Aorta (tissue), 5 donors: ENCODE data around the gene ACAP2. TPM values are rescaled to one million over a fixed set of nuclear protein-coding genes. Genes with fewer than 3 reads are reported as not detected.
"Not testable (repeated sequence)": the region's sequence is repeated elsewhere in the genome, so short reads cannot be mapped to it uniquely, and the experiment has no call there.

Source experiments
- ATAC-seq: fragments of 200-7000 bp; cut with Tn5 transposase; one replicate; pipeline ENCODE4 v1.9.1; 2022; ENCODE audit warnings: moderate library complexity; ENCODE audit not compliant: low FRiP score
- DNase-seq, 2 donors: peaks; one replicate each; pipeline ENCODE4 v3.0.0-alpha.2; 2020
- H3K27ac ChIP-seq, 2 donors: one replicate each; pipeline ENCODE4 v1.5.1; 2013; ENCODE audit warnings: low read length in 2 of 2, mild to moderate bottlenecking in 2 of 2, moderate library complexity in 2 of 2, control low read depth in 1 of 2, inconsistent platforms in 1 of 2, low read depth in 1 of 2
- H3K27me3 ChIP-seq, 2 donors: one replicate each; pipeline ENCODE4 v1.6.1; 2013; ENCODE audit warnings: control low read depth in 1 of 2, low read length in 1 of 2, mild to moderate bottlenecking in 1 of 2, moderate library complexity in 1 of 2; ENCODE audit not compliant: insufficient read depth in 2 of 2, control insufficient read depth in 1 of 2
- H3K36me3 ChIP-seq, 2 donors: one replicate each; pipeline ENCODE4 v1.6.1; 2013; ENCODE audit warnings: control low read depth in 1 of 2, low read length in 1 of 2, mild to moderate bottlenecking in 1 of 2; ENCODE audit not compliant: insufficient read depth in 2 of 2, control insufficient read depth in 1 of 2
- H3K4me1 ChIP-seq, 2 donors: one replicate each; pipeline ENCODE4 v1.6.1; 2013; ENCODE audit warnings: low read length in 2 of 2, control low read depth in 1 of 2, mild to moderate bottlenecking in 1 of 2, moderate library complexity in 1 of 2; ENCODE audit not compliant: insufficient read depth in 2 of 2, control insufficient read depth in 1 of 2
- H3K4me3 ChIP-seq, 2 donors: one replicate each; pipeline ENCODE4 v1.5.1; 2013; ENCODE audit warnings: low read length in 2 of 2, control low read depth in 1 of 2, mild to moderate bottlenecking in 1 of 2
- H3K9me3 ChIP-seq: one replicate; pipeline ENCODE4 v1.6.1; 2013; ENCODE audit warnings: mild to moderate bottlenecking, low read length; ENCODE audit not compliant: control insufficient read depth
- WGBS, 2 donors: extraction: QIAGEN DNeasy Blood & Tissue Kit; methylation state at CpG; one replicate each; pipeline ENCODE4 v1.1.7; 2013; 5-methylcytosine and 5-hydroxymethylcytosine counted together
- intact Hi-C, 2 donors: fragments of 100-400 bp; cut with DNase I; formaldehyde crosslinking; loops; one replicate each; pipeline versions ENCODE4 v1.14.2 to v1.15.0; 2022
- polyA plus RNA-seq, 2 donors: library from polyadenylated mRNA; stranded (reverse); fragments of 200-250 nt; gene quantifications; one replicate each; pipeline ENCODE4 v1.2.3, GENCODE V29; 2013
- total RNA-seq, 2 donors: library from RNA; stranded (reverse); fragmentation: NEBNext Ultra II Directional; extraction: Animal tissue kit (Norgen Biotek cat#: 25700); gene quantifications; one replicate each; pipeline ENCODE4 v1.2.1, GENCODE V29; 2021
- donor health status: healthy with polysubstance abuse.
- donor health status: Bipolar disorder and iron deficiency.
- donor health status: DM: no; HTN: no; CAD: no.
- donor health status: DM: no; HTN: no; CAD: no.
- donor health status: DM: yes; HTN: yes; CAD: no.

Gene ACAP2
- total and polyA plus RNA-seq, 4 donors: 6.5 to 70.3 (median 24.3) TPM

DNA sequence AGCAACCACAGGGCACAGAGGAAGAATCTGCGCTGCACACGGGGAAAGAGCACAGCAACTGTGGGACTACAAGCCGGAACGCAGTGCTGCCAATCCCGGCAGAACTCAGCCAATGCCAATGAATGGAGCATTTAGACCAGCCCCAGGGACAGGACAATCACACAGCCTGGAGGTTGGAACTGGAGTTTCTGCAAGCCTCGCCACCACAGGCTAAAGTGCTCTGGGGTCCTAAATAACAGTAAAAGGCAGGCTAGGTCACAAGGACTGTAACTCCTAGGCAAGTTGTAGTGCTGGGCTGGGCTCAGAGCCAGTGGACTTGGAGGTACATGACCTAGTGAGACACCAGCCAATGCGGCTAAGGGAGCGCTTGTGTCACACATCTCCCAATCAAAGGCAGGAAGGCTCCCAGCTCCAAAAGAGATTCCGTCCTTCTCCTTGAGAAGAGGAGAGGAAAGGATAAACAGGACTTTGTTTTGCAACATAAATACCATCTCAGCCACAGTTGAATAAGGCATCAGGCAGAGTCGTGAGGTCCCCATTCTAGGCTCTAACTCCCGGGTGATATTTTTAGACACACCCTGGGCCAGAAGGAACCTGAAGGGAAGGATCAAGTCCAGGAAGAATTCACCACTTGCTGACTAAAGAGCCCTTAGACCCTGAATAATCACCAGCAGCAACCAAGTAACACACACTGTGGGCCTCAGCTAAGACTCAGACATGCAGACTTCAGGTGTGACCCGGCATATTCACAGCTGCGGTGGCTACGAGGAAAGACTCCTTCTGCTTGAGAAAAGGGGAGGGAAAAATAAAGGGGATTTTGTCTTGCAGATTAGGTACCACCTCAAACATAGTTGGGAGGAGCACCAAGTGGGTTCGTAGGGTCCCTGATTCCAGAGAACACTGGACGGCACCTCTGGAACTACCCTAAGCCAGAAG is 86.4 kb downstream of the ACAP2 start:
- 46 to 51% methylated on average over 16 of the region's 16 CpGs for WGBS, 2 donors
- intact Hi-C loops: no loop called here
- peak; percentile 62 for ATAC-seq
- Histone ChIP-seq H3K27ac (no peak overlapping the region), H3K9me3 (no peaks in the 10 kb centered on the region), H3K4me3 (no peak overlapping the region), H3K4me1 (no peaks in the 10 kb centered on the region), H3K36me3 (peaks cover 0 to 2% of the 10 kb centered on the region in 2 donors), H3K27me3 (no peaks in the 10 kb centered on the region)
- peak in 1 of 2 donors; percentile 51 for DNase-seq

DNA sequence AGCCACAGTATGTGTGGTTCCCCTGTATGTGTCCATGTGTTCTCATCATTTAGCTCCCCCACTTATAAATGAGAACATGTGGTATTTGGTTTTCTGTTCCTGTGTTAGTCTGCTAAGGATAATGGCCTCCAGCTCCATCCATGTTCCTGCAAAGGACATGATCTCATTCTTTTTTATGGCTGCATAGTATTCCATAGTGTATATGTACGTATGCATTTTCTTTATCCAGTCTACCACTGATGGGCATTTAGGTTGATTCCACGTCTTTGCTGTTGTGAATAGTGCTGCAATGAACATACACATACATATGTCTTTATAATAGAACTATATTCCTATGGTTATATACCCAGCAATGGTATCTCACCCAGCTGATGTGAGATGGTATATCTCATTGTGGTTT is 88.8 kb downstream of the ACAP2 start:
- H3K27ac ChIP-seq, H3K9me3 ChIP-seq, H3K27me3 ChIP-seq, DNase-seq, H3K4me1 ChIP-seq, H3K4me3 ChIP-seq, intact Hi-C loops, H3K36me3 ChIP-seq, ATAC-seq: not testable (repeated sequence)
- WGBS, 2 donors: 49 to 50% methylated on average over 2 of the region's 2 CpGs

DNA sequence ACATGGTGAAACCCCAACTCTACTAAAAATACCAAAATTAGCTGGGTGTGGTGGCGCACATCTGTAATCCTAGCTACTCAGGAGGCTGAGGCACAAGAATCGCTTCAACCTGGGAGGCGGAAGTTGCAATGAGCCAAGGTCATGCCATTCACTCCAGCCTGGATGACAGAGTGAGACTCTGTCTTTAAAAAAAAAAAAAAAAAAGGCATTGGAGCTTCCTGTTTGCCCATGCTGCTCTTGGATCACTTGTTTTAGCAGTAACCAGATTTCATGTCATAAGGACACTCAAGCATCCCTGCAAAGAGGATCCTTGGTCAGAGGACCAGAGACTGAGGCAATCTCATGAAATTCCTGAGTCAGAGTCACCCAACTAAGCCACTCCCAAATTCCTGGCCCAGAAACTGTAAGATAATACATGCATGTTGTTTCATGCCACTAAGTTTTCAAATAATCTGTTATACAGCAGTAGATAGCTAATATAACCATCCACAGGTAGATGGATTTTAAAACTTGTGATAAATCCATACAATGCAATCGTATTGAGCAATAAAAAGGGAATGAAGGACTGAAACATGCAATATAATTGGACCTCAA is 89.8 kb downstream of the ACAP2 start:
- WGBS, 2 donors: 98 to 99% methylated on average over 4 of the region's 4 CpGs
- intact Hi-C loops: no loop called here
- Histone ChIP-seq H3K4me1 (no peaks in the 10 kb centered on the region), H3K27ac (no peak overlapping the region), H3K9me3 (no peaks in the 10 kb centered on the region), H3K4me3 (no peak overlapping the region), H3K36me3 (peaks cover 0 to 2% of the 10 kb centered on the region in 2 donors), H3K27me3 (no peaks in the 10 kb centered on the region)
- DNase-seq (no peak), ATAC-seq (no peak)

DNA sequence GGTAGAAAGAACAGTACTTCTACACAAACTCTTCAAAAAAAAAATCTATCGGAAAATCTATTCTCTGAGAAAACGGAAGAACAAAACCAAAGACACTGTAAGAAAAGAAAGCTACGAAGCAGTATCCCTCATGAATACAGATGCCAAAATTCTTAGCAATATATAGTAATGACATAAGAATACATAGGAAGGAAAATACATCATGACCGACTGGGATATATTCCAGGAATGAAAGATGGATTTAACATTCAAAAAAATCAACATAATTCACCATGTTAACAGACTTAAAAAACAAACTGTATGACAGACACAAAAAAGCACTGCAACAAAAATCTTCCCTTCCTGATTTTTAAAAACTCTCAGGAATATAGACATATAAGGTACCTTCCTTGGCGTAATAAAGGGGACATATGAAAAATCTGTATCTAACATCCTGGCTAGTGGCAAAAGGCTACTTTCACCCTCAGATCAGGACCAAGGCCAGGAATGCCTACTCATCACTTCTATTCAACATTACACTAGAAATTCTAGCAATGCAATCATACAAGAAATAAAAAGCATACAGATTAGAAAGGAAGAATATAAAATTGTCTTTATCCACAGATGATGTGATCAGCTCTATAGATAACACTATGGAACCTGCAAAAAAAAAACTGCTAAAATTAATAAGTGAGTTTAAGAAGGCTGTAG is 94.2 kb downstream of the ACAP2 start:
- H3K4me1 ChIP-seq: no peaks in the 10 kb centered on the region
- no peaks in the 10 kb centered on the region for H3K36me3 ChIP-seq
- no peak overlapping the region for H3K4me3 ChIP-seq
- WGBS, 2 donors: 78 to 82% methylated on average over 5 of the region's 5 CpGs
- ATAC-seq: no peak
- intact Hi-C loops: no loop called here
- H3K9me3 ChIP-seq: no peaks in the 10 kb centered on the region
- no peak for DNase-seq
- H3K27ac ChIP-seq: no peak overlapping the region
- no peaks in the 10 kb centered on the region for H3K27me3 ChIP-seq

DNA sequence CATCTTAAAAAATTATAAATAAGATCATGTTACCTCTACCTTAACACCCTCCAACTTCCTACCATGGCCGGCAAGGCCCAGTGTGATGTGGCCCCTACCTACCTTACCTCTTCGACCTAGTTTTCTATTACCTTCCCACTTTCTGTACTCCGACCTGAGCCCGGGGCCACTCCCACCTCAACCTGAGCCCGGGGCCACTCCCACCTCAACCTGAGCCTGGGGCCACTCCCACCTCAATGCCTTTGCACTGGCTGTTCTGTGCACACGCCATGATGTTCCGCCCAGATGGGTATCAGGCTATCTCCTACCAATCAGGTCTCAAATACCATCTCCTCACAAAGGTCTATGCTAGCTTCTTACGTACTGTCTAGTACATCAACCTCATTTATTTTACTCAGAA is 105.1 kb downstream of the ACAP2 start:
- Histone ChIP-seq H3K4me1 (no peaks in the 10 kb centered on the region), H3K27me3 (no peaks in the 10 kb centered on the region), H3K36me3 (no peaks in the 10 kb centered on the region), H3K27ac (no peak overlapping the region), H3K9me3 (no peaks in the 10 kb centered on the region), H3K4me3 (no peak overlapping the region)
- ATAC-seq (no peak), DNase-seq (no peak)
- intact Hi-C loops: no loop called here
- 95 to 97% methylated on average over 8 of the region's 8 CpGs for WGBS, 2 donors

DNA sequence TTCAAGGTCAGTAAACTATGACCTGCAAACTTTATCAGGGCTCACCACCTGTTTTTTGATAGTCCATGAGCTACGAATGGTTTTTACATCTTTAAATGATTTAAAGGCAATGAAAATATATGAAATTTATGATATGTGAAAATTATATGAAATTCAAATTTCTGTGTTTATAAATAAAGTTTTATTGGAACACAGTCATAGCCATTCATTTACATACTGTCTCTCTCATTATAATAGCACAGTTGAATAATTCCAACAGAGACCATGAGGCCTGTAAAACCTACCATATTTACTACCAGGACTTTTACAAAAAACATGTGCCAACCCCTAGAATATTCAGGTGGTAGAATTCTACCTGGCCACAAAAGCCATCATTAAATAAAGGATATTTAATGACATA is 107.9 kb downstream of the ACAP2 start:
- WGBS, 2 donors: 97 to 98% methylated on average over 1 of the region's 1 CpG
- intact Hi-C loops: no loop called here
- H3K4me3 ChIP-seq: no peak overlapping the region
- H3K27ac ChIP-seq: no peak overlapping the region
- H3K27me3 ChIP-seq: no peaks in the 10 kb centered on the region
- DNase-seq (no peak), ATAC-seq (no peak)
- peaks cover 0 to 2% of the 10 kb centered on the region in 2 donors for H3K36me3 ChIP-seq
- no peaks in the 10 kb centered on the region for H3K4me1 ChIP-seq
- no peaks in the 10 kb centered on the region for H3K9me3 ChIP-seq

DNA sequence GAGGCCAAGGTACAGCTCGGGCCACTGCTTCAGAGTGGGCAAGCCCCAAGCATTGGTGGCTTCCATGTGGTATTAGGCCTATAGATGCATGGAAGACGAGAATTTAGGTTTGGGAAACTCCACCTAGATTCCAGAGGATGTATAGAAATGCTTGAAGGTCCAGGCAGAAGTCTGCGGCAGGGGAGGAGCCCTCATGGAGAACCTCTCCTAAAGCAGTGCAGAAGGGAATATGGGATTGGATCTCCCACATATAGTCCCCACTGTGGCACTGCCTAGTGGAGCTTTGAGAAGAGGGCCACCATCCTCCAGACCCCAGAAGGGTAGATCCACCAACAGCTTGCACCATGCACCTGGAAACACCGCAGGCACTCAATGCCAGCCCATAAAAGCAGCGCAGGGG is 123.8 kb downstream of the ACAP2 start:
- Histone ChIP-seq H3K27me3 (no peaks in the 10 kb centered on the region), H3K9me3 (no peaks in the 10 kb centered on the region), H3K36me3 (peaks cover 0 to 1% of the 10 kb centered on the region in 2 donors), H3K4me3 (no peak overlapping the region), H3K4me1 (no peaks in the 10 kb centered on the region), H3K27ac (no peak overlapping the region)
- 97 to 98% methylated on average over 5 of the region's 5 CpGs for WGBS, 2 donors
- ATAC-seq (no peak), DNase-seq (no peak)
- intact Hi-C loops: no loop called here

DNA sequence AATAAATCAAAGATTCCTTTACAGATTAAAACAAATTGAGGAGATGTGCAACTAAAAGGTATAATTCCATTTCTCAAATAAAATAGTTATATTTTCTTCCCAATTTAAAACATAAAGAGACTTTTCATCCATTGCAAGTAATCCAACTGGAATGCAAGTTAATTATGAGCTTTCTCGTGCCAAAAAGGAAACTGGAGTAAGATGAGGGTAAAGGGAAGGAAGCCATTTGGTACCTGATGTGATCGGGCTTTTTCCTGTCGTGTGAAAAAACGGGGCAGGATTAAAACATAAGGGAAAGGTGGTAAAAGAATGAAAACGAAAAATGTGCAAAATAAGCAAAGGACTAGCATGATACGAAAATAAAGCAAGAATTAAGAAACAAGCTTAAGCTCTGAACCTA is 130.1 kb downstream of the ACAP2 start:
- Histone ChIP-seq H3K27me3 (no peaks in the 10 kb centered on the region), H3K4me3 (no peak overlapping the region), H3K9me3 (no peaks in the 10 kb centered on the region), H3K4me1 (no peaks in the 10 kb centered on the region), H3K36me3 (no peaks in the 10 kb centered on the region), H3K27ac (no peak overlapping the region)
- WGBS, 2 donors: 85 to 89% methylated on average over 6 of the region's 6 CpGs
- ATAC-seq (no peak), DNase-seq (no peak)
- intact Hi-C loops: no loop called here
